ENCODE data around the gene RASA2. TPM values are rescaled to one million over a fixed set of nuclear protein-coding genes. Genes with fewer than 3 reads are reported as not detected.

RASA2 gene
- total and polyA plus RNA-seq, 10 of the 15 experiments (the other 5 are each of a cell fraction or from before 2014, with no cell fraction given) = 1.9 to 9.4 (median 7.2) TPM

GRCh38 chr3:141659821-141660613 lies 173.2 kb downstream of the RASA2 start (continued):
- TF ChIP-seq IRF3 (IDR thresholded peaks at IDR 0.05) = no peak
- TF ChIP-seq, protein P1, sequence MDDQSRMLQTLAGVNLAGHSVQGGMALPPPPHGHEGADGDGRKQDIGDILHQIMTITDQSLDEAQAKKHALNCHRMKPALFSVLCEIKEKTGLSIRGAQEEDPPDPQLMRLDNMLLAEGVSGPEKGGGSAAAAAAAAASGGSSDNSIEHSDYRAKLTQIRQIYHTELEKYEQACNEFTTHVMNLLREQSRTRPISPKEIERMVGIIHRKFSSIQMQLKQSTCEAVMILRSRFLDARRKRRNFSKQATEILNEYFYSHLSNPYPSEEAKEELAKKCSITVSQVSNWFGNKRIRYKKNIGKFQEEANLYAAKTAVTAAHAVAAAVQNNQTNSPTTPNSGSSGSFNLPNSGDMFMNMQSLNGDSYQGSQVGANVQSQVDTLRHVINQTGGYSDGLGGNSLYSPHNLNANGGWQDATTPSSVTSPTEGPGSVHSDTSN (IDR thresholded peaks at IDR 0.05; ENCODE audit: insufficient replicate concordance, low read depth, low read length) = no peak
- no peak for TF ChIP-seq CBX3 (IDR thresholded peaks at IDR 0.05; ENCODE audit: borderline replicate concordance, low read depth)
- TF ChIP-seq ZNF274 (IDR thresholded peaks at IDR 0.05; ENCODE audit: insufficient read depth, insufficient read length) = no peak

DNA sequence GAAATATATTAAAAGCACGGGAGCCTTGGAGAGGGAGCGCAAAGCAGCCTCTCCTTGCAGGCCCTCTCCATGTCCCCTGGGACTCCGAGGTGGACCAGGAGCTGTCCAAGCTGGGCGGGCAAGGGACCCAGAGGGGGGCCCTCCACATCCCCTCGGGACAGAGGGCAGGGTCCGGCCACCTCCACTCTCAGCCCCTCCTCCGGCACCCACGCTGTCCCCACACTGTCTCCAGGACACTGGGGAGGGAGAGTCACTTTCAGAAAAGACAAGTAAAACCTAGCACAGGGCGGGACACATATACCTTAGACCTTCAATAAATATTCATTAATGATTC lies 173.8 kb downstream of the RASA2 start:
- no peaks in the 10 kb centered on the region for H4K20me1 ChIP-seq (ENCODE audit: control insufficient read depth, insufficient read depth)
- BruUV-seq (replicated peaks) = no TSS peak
- 40% methylated on average over 9 of the region's 9 CpGs for WGBS (ENCODE audit: insufficient coverage, insufficient replicate concordance, low lambda C conversion rate, missing lambda C conversion rate)
- RAD21 ChIA-PET (ENCODE audit: unreplicated experiment) = no interaction called here
- H3K4me2 ChIP-seq (ENCODE audit: control insufficient read depth, insufficient read depth) = no peak overlapping the region
- no peak overlapping the region for H3K4me3 ChIP-seq
- intact Hi-C loops (cut with micrococcal nuclease; ENCODE audit: unreplicated experiment) (no loop called here), in situ Hi-C loops (cut with MboI) (no loop called here)
- SMC1A ChIA-PET (ENCODE audit: uncharacterized antibody, unreplicated experiment) = no interaction called here
- POLR2A ChIA-PET = no interaction called here
- CTCF ChIA-PET = no interaction called here
- no peak for ATAC-seq
- no peaks in the 10 kb centered on the region for H3K4me1 ChIP-seq (ENCODE audit: control insufficient read depth, insufficient read depth, low read length)
- H3K27me3 ChIP-seq (replicated peaks in 1 of 2; ENCODE audit: control insufficient read depth in 2 of 2, insufficient read depth in 2 of 2, low read length in 1 of 2) = peaks cover 5 to 6% of the 10 kb centered on the region in 2 experiments; a peak in 2 of 4 replicates
- H2AFZ ChIP-seq (ENCODE audit: control insufficient read depth, low read depth, low read length) = no peak overlapping the region
- H3K9ac ChIP-seq (ENCODE audit: control insufficient read depth, insufficient read depth, low read length) = no peak overlapping the region
- H3K27ac ChIP-seq (ENCODE audit: control insufficient read depth, insufficient read depth) = no peak overlapping the region
- H3K79me2 ChIP-seq (ENCODE audit: control insufficient read depth, insufficient read depth, low read length) = no peaks in the 10 kb centered on the region
- FAIRE-seq = no peak
- H3K36me3 ChIP-seq (ENCODE audit: control insufficient read depth in 2 of 2, insufficient read depth in 2 of 2, low read length in 1 of 2) = no peaks in the 10 kb centered on the region
- no peaks in the 10 kb centered on the region for H3K9me3 ChIP-seq (replicated peaks; ENCODE audit: control insufficient read depth, insufficient read depth, low read length)
- DNase-seq (ENCODE audit: low read depth, low spot score) = no peak
- TF ChIP-seq JUND (IDR thresholded peaks at IDR 0.05; ENCODE audit: low read depth, low read length) (no peak), KAT2A (conservative IDR thresholded peaks at IDR 0.05; ENCODE audit: control insufficient read depth, low read depth, low read length) (no peak), BACH1 (IDR thresholded peaks at IDR 0.05; ENCODE audit: borderline replicate concordance) (no peak), POLR2A (IDR thresholded peaks at IDR 0.05; ENCODE audit: low read depth, low read length) (no peak), SPI1 (IDR thresholded peaks at IDR 0.05; ENCODE audit: borderline replicate concordance, insufficient read depth, low read depth, low read length) (no peak), BMI1 (IDR thresholded peaks at IDR 0.05; ENCODE audit: borderline replicate concordance) (no peak), MYB (IDR thresholded peaks at IDR 0.05; ENCODE audit: borderline replicate concordance, low read depth, low read length) (no peak), RELA (IDR thresholded peaks at IDR 0.05; ENCODE audit: borderline replicate concordance, partially characterized antibody) (no peak), RBBP5 (conservative IDR thresholded peaks at IDR 0.05) (no peak), PAX5 (IDR thresholded peaks at IDR 0.05; ENCODE audit: borderline replicate concordance, low read depth, low read length) (no peak), ZNF384 (IDR thresholded peaks at IDR 0.05; ENCODE audit: borderline replicate concordance, low read depth, low read length) (no peak)
- TF ChIP-seq, protein P2, sequence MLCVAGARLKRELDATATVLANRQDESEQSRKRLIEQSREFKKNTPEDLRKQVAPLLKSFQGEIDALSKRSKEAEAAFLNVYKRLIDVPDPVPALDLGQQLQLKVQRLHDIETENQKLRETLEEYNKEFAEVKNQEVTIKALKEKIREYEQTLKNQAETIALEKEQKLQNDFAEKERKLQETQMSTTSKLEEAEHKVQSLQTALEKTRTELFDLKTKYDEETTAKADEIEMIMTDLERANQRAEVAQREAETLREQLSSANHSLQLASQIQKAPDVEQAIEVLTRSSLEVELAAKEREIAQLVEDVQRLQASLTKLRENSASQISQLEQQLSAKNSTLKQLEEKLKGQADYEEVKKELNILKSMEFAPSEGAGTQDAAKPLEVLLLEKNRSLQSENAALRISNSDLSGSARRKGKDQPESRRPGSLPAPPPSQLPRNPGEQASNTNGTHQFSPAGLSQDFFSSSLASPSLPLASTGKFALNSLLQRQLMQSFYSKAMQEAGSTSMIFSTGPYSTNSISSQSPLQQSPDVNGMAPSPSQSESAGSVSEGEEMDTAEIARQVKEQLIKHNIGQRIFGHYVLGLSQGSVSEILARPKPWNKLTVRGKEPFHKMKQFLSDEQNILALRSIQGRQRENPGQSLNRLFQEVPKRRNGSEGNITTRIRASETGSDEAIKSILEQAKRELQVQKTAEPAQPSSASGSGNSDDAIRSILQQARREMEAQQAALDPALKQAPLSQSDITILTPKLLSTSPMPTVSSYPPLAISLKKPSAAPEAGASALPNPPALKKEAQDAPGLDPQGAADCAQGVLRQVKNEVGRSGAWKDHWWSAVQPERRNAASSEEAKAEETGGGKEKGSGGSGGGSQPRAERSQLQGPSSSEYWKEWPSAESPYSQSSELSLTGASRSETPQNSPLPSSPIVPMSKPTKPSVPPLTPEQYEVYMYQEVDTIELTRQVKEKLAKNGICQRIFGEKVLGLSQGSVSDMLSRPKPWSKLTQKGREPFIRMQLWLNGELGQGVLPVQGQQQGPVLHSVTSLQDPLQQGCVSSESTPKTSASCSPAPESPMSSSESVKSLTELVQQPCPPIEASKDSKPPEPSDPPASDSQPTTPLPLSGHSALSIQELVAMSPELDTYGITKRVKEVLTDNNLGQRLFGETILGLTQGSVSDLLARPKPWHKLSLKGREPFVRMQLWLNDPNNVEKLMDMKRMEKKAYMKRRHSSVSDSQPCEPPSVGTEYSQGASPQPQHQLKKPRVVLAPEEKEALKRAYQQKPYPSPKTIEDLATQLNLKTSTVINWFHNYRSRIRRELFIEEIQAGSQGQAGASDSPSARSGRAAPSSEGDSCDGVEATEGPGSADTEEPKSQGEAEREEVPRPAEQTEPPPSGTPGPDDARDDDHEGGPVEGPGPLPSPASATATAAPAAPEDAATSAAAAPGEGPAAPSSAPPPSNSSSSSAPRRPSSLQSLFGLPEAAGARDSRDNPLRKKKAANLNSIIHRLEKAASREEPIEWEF (IDR thresholded peaks at IDR 0.05; ENCODE audit: insufficient replicate concordance, low read depth, low read length) = no peak

All from GM12878 (cell line).